GM12878 (cell line): ENCODE measurements around the gene PTGES2.

Experiments
- CTCF ChIP-seq, 3 experiments: IDR thresholded peaks in 2 of 3; conservative IDR thresholded peaks in 1 of 3; 2 replicates each; pipeline ENCODE4 v1.5.1; 2011; ENCODE audit warnings: low read depth in 3 of 3, low read length in 3 of 3, mild to moderate bottlenecking in 3 of 3, control low read depth in 2 of 3, moderate library complexity in 2 of 3, inconsistent platforms in 1 of 3, mixed read lengths in 1 of 3; ENCODE audit not compliant: control insufficient read depth in 2 of 3, insufficient read depth in 1 of 3; ENCODE audit errors: extremely low read depth in 1 of 3
- NFYB ChIP-seq: IDR thresholded peaks from 2 replicates; pipeline ENCODE4 v1.6.1; 2011; ENCODE audit warnings: low read depth, mild to moderate bottlenecking, low read length, improper control_type of control experiment, moderate library complexity; ENCODE audit not compliant: insufficient read depth
- PAX5 ChIP-seq: IDR thresholded peaks from 2 replicates; pipeline ENCODE4 v1.6.1; 2011; ENCODE audit warnings: low read depth, low read length, borderline replicate concordance
- POLR2AphosphoS5 ChIP-seq: IDR thresholded peaks from 2 replicates; pipeline ENCODE4 v1.6.1; 2011; ENCODE audit warnings: mild to moderate bottlenecking, low read length, inconsistent platforms

- TF ChIP-seq NFYB (no peak), PAX5 (no peak), POLR2AphosphoS5 (no peak), CTCF (IDR thresholded peaks at IDR 0.05 in 2 of 3, conservative IDR thresholded peaks at IDR 0.05 in 1 of 3; ENCODE audit: control insufficient read depth in 2 of 3, extremely low read depth in 1 of 3, insufficient read depth in 1 of 3, low read depth in 3 of 3, low read length in 3 of 3) (no peak)
These were observed 6.6 kb downstream of the PTGES2 start for GRCh38 chr9:128120741-128121465.
